NCI-H524 (cell line): Measurements from ENCODE around the gene FAM186B.
"Not testable (repeated sequence)": the region's sequence is repeated elsewhere in the genome, so short reads cannot be mapped to it uniquely, and the experiment has no call there.

Experiments
- DNase-seq, 2 experiments: peaks; one replicate each; lab custom pipeline; 2025; lab: John Stamatoyannopoulos, UW

The FAM186B gene

GRCh38 chr12:49635656-49636055, 30.2 kb upstream of the FAM186B start:
- no peak for DNase-seq

- DNase-seq = no peak
Observed at GRCh38 chr12:49635036-49635435, 29.6 kb upstream of the FAM186B start.

GRCh38 chr12:49633703-49634345, 28.4 kb upstream of the FAM186B start:
- DNase-seq = no peak

GRCh38 chr12:49632986-49633702, 27.7 kb upstream of the FAM186B start:
- DNase-seq = no peak

- DNase-seq = no peak
Observed at GRCh38 chr12:49632401-49632800, 27.0 kb upstream of the FAM186B start.

- DNase-seq = no peak
Observed at GRCh38 chr12:49631336-49631907, 26.0 kb upstream of the FAM186B start.

GRCh38 chr12:49627752-49628360, 22.4 kb upstream of the FAM186B start:
- DNase-seq = no peak

- no peak for DNase-seq
Observed at GRCh38 chr12:49626836-49627235, 21.4 kb upstream of the FAM186B start.

GRCh38 chr12:49626169-49626835, 20.9 kb upstream of the FAM186B start:
- DNase-seq = no peak

GRCh38 chr12:49624921-49625577, 19.6 kb upstream of the FAM186B start:
- no peak for DNase-seq

- peak; percentile 57 to 88 for DNase-seq
Observed at GRCh38 chr12:49623142-49623904, 17.9 kb upstream of the FAM186B start, which contains the start of gene PRPF40B. Gene PRPF40B, plus strand, starts transcription at chr12:49623561. Its CDS starts 30 bp downstream, at chr12:49623591.

GRCh38 chr12:49622501-49623141, 17.2 kb upstream of the FAM186B start:
- DNase-seq = peak in 1 of 2 experiments; percentile 49

- DNase-seq = no peak
Observed at GRCh38 chr12:49621651-49622500, 16.4 kb upstream of the FAM186B start.

GRCh38 chr12:49619286-49619685, 13.8 kb upstream of the FAM186B start:
- DNase-seq = no peak

GRCh38 chr12:49618576-49618975, 13.1 kb upstream of the FAM186B start:
- DNase-seq = no peak

- no peak for DNase-seq
Observed at GRCh38 chr12:49616533-49617219, 11.2 kb upstream of the FAM186B start.

GRCh38 chr12:49615725-49616124, 10.3 kb upstream of the FAM186B start:
- no peak for DNase-seq

- no peak for DNase-seq
Observed at GRCh38 chr12:49612210-49612609, 6.8 kb upstream of the FAM186B start.

- DNase-seq = not testable (repeated sequence)
Observed at GRCh38 chr12:49610785-49611184, 5.3 kb upstream of the FAM186B start.
